Astrocyte (in vitro differentiated cells and primary cell): ENCODE results near the gene LCE1B. TPM values are rescaled to one million over a fixed set of nuclear protein-coding genes. Genes with fewer than 3 reads are reported as not detected.

Experiments
- total RNA-seq: library from RNA; stranded (reverse); gene quantifications from 2 replicates; pipeline ENCODE4 v1.2.1, GENCODE V29; 2021

Gene LCE1B
- total RNA-seq, 1 donor from 2014 or later: not detected

Other genes starting within 250 kb of the LCE1B start
- gene LCE3E, start 245.2 kb upstream of the LCE1B start, total RNA-seq: not detected in 2 replicates
- gene LCE3D, start 231.5 kb upstream of the LCE1B start, total RNA-seq: not detected in 2 replicates
- gene LCE3C, start 211.7 kb upstream of the LCE1B start, total RNA-seq: not detected in 2 replicates
- not detected in 2 replicates for gene LCE3B, start 198.2 kb upstream of the LCE1B start, total RNA-seq
- gene LCE3A, start 188.9 kb upstream of the LCE1B start, total RNA-seq: not detected in 2 replicates
- not detected in 2 replicates for gene LCE2D, start 148.6 kb upstream of the LCE1B start, total RNA-seq
- gene LCE2C, start 136.7 kb upstream of the LCE1B start, total RNA-seq: not detected in 2 replicates
- gene LCE2B, start 125.8 kb upstream of the LCE1B start, total RNA-seq: not detected in 2 replicates
- not detected in 2 replicates for gene LCE2A, start 113.6 kb upstream of the LCE1B start, total RNA-seq
- not detected in 2 replicates for gene LCE4A, start 103.8 kb upstream of the LCE1B start, total RNA-seq
- gene KPRP, start 53.9 kb upstream of the LCE1B start, total RNA-seq: not detected in 2 replicates
- not detected in 2 replicates for gene LCE1F, start 36.8 kb upstream of the LCE1B start, total RNA-seq
- not detected in 2 replicates for gene LCE1E, start 25.7 kb upstream of the LCE1B start, total RNA-seq
- gene LCE1D, start 15.2 kb upstream of the LCE1B start, total RNA-seq: not detected in 2 replicates
- not detected in 2 replicates for gene LCE1C, start 5.3 kb upstream of the LCE1B start, total RNA-seq
- gene LCE1A, start 15.5 kb downstream of the LCE1B start, total RNA-seq: not detected in 2 replicates
- gene LCE6A, start 30.9 kb downstream of the LCE1B start, total RNA-seq: not detected in 2 replicates
- not detected in 2 replicates for gene LCE7A, start 48.0 kb downstream of the LCE1B start, total RNA-seq
- gene SMCP, start 66.4 kb downstream of the LCE1B start, total RNA-seq: not detected in 2 replicates
- gene IVL, start 96.6 kb downstream of the LCE1B start, total RNA-seq: 0.16 TPM in 1 of 2 replicates, not detected in the other
- not detected in 2 replicates for gene SPRR5, start 135.2 kb downstream of the LCE1B start, total RNA-seq
- not detected in 2 replicates for gene SPRR4, start 158.7 kb downstream of the LCE1B start, total RNA-seq
- not detected in 2 replicates for gene SPRR1A, start 172.1 kb downstream of the LCE1B start, total RNA-seq
- 0.70 and 3.0 TPM in 2 replicates for gene SPRR3, start 189.8 kb downstream of the LCE1B start, total RNA-seq
- gene SPRR1B, start 219.2 kb downstream of the LCE1B start, total RNA-seq: 0.39 and 0.50 TPM in 2 replicates
- gene SPRR2D, start 229.1 kb downstream of the LCE1B start, total RNA-seq: 0.57 TPM in 1 of 2 replicates, not detected in the other
- gene SPRR2A, start 245.5 kb downstream of the LCE1B start, total RNA-seq: not detected in 2 replicates